Stimulated activated naive B cell treated with anti-CD40 and anti-IgM and Interleukin-4, amounts not matched to agents 10 μg/mL and 1 μg/mL and 100 μg/mL, for 72 hours (primary cell): Measurements from ENCODE around the gene SLC9A1.

Experiments used
- ATAC-seq, 2 donors: fragments of 150-1000 bp; cut with Tn5 transposase; replicated peaks; 2 replicates each; pipeline ENCODE4 v1.10.0; 2021; ENCODE audit warnings: moderate library complexity in 1 of 2
- DNase-seq: peaks from one replicate; pipeline ENCODE4 v3.0.0; 2021
- H3K27ac Mint-ChIP-seq: one replicate; pipeline ENCODE4 v1.8.0; 2022; ENCODE audit warnings: mild to moderate bottlenecking, mixed read lengths
- H3K27me3 Mint-ChIP-seq, 2 donors: one replicate each; pipeline ENCODE4 v1.8.0; 2022; ENCODE audit warnings: mixed read lengths in 2 of 2
- H3K36me3 Mint-ChIP-seq, 2 donors: one replicate each; pipeline ENCODE4 v1.8.0; 2022; ENCODE audit warnings: mixed read lengths in 2 of 2, mild to moderate bottlenecking in 1 of 2
- H3K4me1 Mint-ChIP-seq, 2 donors: one replicate each; pipeline ENCODE4 v1.8.0; 2022; ENCODE audit warnings: mixed read lengths in 2 of 2, mild to moderate bottlenecking in 1 of 2
- H3K4me3 Mint-ChIP-seq, 2 donors: one replicate each; pipeline ENCODE4 v1.8.0; 2022; ENCODE audit warnings: mild to moderate bottlenecking in 2 of 2, mixed read lengths in 2 of 2, moderate library complexity in 1 of 2
- H3K9me3 Mint-ChIP-seq, 2 donors: one replicate each; pipeline ENCODE4 v1.8.0; 2022; ENCODE audit warnings: mixed read lengths in 2 of 2, mild to moderate bottlenecking in 1 of 2

Gene SLC9A1

GRCh38 chr1:27076803-27077202 lies 78.1 kb downstream of the SLC9A1 start:
- Mint-ChIP-seq H3K36me3 (no peaks in the 10 kb centered on the region), H3K4me1 (no peaks in the 10 kb centered on the region), H3K27ac (no peak overlapping the region), H3K9me3 (peaks cover 0 to 2% of the 10 kb centered on the region in 2 donors), H3K4me3 (no peak overlapping the region), H3K27me3 (peaks cover under 1 to 4% of the 10 kb centered on the region in 2 donors)
- no peak for ATAC-seq
- no peak for DNase-seq

DNA sequence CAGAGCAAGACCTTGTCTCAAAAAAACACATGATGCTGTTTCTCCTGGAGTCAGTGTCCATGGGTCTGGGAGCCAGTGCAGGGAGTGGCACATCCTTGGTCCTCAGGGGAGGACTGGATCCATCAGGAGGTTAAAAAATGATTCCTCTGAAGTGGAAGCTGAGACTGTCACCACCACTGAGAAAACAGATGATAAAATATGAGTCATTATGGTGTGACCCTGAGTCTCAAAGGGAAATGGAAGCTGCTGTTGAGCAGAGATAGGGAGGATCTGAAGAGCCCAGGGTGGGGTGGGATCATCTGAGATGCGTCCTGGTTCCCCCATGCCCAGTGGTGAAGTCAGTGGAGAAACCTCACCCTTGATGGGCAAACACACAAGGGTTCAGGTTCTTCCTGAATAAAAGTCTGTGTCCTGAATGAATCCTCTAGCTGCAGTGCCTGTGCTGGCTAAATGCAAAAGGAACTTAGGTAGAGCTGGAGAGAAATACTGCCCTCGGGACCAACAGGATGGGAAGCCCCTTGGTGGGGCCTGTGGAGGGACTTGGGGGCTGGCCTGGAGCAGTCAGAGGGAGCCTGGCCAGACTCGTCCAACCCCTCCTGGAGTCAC lies 80.6 kb downstream of the SLC9A1 start:
- DNase-seq (no peak), ATAC-seq (peak in 1 of 2 donors; percentile 46)
- Mint-ChIP-seq H3K9me3 (no peaks in the 10 kb centered on the region), H3K27me3 (peaks cover 10 to 19% of the 10 kb centered on the region in 2 donors), H3K36me3 (no peaks in the 10 kb centered on the region), H3K4me1 (no peaks in the 10 kb centered on the region), H3K4me3 (no peak overlapping the region), H3K27ac (no peak overlapping the region)

- Mint-ChIP-seq H3K36me3 (no peaks in the 10 kb centered on the region), H3K27ac (no peak overlapping the region), H3K4me3 (no peak overlapping the region), H3K27me3 (peaks cover 10 to 24% of the 10 kb centered on the region in 2 donors), H3K4me1 (no peaks in the 10 kb centered on the region), H3K9me3 (no peaks in the 10 kb centered on the region)
- DNase-seq = no peak
- no peak for ATAC-seq
Measured at GRCh38 chr1:27071049-27071416, 83.9 kb downstream of the SLC9A1 start.

DNA sequence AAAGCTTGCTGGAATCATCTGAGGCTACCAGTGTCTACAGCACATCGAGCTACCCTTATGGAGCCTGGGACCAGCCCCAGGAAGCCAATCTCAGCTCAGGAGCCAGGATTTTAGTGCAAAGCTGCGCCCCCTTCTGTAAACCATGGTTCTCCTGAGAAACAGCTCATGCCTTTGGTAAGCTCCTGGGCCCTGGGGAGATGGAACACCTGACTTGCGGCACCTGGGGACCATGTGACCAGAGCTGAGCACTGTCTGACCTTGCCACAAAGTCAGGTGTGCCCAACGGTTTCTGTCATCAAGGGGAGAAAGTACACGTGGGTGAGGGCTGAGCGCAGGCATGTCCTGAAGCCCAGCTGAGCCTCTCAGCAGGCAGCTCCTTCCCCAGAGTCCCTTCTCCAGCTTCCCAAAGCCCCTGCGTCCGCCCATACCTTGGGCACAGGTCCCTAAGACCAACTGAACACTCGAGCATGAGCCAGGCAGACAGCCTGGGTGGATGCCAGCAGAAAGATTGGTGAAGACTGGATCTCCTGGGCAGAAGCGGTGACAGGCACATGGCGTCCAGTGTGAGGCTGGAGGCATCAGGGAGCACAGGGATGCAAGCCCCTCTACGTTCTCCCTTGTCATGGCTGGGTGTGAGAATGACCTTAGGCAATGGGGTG lies 84.4 kb downstream of the SLC9A1 start:
- H3K4me1 Mint-ChIP-seq = no peaks in the 10 kb centered on the region
- H3K27ac Mint-ChIP-seq = no peak overlapping the region
- no peaks in the 10 kb centered on the region for H3K36me3 Mint-ChIP-seq
- DNase-seq (no peak), ATAC-seq (no peak)
- no peak overlapping the region for H3K4me3 Mint-ChIP-seq
- H3K27me3 Mint-ChIP-seq = peaks cover 10 to 24% of the 10 kb centered on the region in 2 donors
- no peaks in the 10 kb centered on the region for H3K9me3 Mint-ChIP-seq

DNA sequence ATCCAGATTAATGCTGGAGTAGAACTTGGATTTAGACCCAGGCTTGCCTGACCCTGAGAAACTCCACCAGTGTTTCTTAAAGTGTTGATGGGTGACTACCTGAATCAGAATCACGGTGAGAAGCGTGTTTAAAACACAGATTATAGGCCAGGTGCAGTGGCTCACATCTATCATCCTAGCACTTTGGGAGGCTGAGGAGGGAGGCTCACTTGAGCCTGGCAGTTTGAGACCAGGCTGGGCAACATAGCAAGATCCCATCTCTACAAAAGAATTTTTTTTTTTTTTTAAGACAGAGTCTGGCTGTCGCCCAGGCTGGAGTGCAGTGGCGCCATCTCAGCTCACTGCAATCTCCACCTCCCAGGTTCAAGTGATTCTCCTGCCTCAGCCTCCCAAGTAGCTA lies 86.0 kb downstream of the SLC9A1 start:
- H3K27ac Mint-ChIP-seq = no peak overlapping the region
- H3K36me3 Mint-ChIP-seq = no peaks in the 10 kb centered on the region
- no peak for DNase-seq
- no peak for ATAC-seq
- no peaks in the 10 kb centered on the region for H3K9me3 Mint-ChIP-seq
- H3K4me3 Mint-ChIP-seq = no peak overlapping the region
- H3K27me3 Mint-ChIP-seq = peaks cover 10 to 24% of the 10 kb centered on the region in 2 donors
- no peaks in the 10 kb centered on the region for H3K4me1 Mint-ChIP-seq

DNA sequence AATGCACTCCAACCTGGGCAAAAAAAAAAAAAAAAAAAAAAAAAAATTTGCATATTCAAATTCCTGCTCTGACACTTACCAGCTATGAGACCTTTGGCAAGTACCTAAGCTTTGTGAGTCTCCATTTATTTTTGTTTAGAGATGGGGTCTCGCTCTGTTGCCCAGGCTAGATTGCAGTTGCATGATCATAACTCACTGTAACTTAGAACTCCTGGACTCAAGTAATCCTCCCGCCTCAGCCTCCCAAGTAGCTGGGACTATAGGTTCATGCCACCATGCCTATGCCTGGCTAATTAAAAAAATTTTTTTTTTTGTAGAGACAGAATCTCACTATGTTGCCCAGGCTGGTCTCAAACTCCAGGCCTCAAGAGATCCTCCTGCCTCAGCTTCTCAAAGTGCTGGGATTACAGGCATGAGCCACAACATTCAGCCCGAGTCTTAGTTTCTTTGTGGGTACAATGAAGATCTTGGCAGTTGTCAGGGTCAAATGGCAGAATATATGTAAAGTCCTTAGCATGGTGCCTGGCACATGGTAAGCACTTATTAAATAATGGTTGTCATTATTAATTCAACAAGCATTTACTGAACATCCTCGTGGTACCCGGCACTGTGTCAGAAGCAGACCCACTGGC lies 88.8 kb downstream of the SLC9A1 start:
- DNase-seq = no peak
- no peaks in the 10 kb centered on the region for H3K4me1 Mint-ChIP-seq

DNA sequence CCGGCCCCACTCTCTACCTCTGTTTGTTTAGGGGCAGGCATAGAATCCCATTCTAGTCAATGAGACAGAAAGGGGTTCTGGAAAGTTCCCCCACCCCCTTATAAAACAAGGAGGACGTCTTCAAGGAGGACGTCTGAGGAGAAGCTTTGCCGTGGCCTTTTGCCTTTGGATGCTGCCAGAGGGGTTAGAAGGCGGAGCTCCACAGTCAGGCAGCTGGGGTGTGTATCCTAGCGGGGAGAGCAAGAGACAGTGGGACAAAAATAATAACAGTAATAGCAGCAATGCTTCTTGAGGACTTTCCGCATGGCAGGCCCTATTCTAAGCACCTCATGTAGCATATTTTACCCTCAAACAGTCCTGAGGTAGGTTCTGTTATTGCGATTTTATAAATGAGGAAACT lies 94.0 kb downstream of the SLC9A1 start:
- Mint-ChIP-seq H3K27ac (no peak overlapping the region), H3K4me3 (no peak overlapping the region)

More for the DNA sequence above, 88.8 kb downstream of the SLC9A1 start:
- ATAC-seq = no peak
- Mint-ChIP-seq H3K27ac (no peak overlapping the region), H3K9me3 (no peaks in the 10 kb centered on the region), H3K27me3 (peaks cover 3 to 18% of the 10 kb centered on the region in 2 donors), H3K4me3 (no peak overlapping the region), H3K36me3 (no peaks in the 10 kb centered on the region)

DNA sequence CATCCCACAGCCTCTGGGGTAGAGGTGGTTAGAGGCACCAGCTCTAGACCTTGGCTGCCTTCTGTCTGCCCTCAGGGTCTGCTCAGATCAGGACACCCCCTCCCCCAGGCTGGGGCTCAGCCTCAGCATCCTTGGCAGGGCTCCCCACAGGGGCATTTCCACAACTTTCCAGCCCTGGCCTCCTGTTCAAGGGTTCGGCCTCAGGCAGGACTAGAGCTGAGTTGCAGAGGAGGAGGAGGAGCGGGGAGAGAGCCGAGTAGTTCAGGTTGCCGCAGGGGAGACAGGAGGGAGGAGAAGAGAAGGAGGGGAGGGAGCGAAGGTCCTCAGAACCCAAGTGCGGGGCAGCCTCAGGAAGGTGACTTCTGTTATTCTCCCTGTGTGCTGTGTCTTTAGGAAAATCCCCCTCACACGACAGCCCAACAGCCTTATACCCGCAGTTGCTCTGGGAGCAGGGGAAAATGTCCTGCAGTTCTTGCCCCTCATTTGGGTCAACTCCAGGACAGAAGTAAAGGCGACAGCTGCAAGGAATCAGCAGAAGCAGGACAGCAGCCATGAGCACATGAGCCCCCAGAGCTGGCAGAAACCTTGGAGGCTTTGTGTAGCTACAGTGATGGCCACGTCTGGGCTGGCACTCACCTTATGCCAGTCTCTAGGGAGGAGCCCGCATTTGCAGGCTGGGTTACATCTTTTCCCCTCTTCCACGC lies 95.8 kb downstream of the SLC9A1 start:
- Mint-ChIP-seq H3K4me1 (no peaks in the 10 kb centered on the region), H3K9me3 (no peaks in the 10 kb centered on the region), H3K27me3 (peaks cover 0 to 6% of the 10 kb centered on the region in 2 donors), H3K36me3 (no peaks in the 10 kb centered on the region), H3K4me3 (no peak overlapping the region), H3K27ac (peak overlapping the region; percentile 73)
- DNase-seq = no peak
- ATAC-seq = no peak

More for the DNA sequence above, 94.0 kb downstream of the SLC9A1 start:
- H3K4me1 Mint-ChIP-seq = no peaks in the 10 kb centered on the region
- H3K36me3 Mint-ChIP-seq = no peaks in the 10 kb centered on the region
- ATAC-seq (no peak), DNase-seq (no peak)
- no peaks in the 10 kb centered on the region for H3K9me3 Mint-ChIP-seq
- peaks cover 0 to 6% of the 10 kb centered on the region in 2 donors for H3K27me3 Mint-ChIP-seq

DNA sequence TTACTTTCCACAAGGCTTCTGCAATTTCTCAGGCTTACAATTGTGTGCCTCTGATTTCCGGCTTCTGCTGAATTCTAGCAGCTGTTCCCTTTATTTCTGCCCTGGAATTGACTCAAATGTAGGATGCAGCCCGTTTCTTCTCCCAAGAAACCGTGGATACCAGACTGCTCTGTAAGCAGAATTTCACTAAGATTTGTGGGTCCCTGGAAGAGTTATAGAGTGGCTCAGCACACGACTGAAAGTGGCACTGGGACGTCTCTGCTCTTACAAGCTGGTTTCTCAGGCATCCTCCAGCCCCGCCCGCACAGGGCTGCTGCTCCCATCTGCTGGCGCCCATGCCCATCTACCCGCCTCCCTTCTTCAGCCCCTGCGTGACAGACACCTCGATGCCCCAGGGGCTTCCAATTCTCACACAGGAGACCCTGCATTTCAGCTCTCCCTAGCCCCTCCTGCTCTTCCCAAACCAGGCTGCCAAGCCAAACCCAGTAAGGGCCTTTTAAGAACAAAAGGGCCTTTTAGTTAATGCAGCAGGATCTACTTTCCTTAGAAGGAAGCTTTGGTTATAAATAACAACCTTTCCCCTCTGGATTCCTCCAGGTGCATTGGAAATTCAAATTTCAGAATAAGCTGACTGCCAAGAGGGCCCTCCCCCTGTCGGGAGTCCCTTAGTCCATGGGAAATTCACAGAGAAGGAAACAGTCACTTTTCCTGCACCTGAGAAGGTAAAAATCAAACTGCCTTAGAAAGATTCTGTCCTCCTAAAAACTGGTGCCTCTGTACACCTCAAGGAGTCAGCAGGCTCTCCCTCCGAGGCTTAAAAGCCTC lies 96.9 kb downstream of the SLC9A1 start:
- DNase-seq = no peak
- Mint-ChIP-seq H3K36me3 (no peaks in the 10 kb centered on the region), H3K27ac (no peak overlapping the region)

DNA sequence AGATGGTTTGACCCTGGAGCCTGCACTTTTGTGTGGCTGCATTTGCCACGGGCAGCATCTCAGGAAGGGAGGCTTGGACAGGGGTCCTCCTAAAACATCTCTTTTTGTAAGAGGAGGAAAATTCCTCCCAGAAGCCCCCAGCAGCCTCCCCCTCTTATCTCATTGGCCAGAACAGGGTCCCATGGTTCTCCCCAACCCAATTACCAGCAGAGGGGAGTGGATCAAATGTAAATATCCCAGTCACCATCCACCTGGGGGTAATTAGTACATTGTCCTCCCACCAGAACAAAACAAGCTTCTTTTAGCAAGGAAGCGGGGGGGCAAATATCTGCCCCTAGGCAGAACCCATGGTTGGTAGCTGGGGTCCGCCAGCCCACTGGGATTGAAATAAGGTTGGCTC lies 97.5 kb downstream of the SLC9A1 start:
- DNase-seq = no peak
- H3K27me3 Mint-ChIP-seq = peaks cover 0 to 6% of the 10 kb centered on the region in 2 donors
- H3K36me3 Mint-ChIP-seq = no peaks in the 10 kb centered on the region
- ATAC-seq = no peak
- no peak overlapping the region for H3K27ac Mint-ChIP-seq
- no peak overlapping the region for H3K4me3 Mint-ChIP-seq
- H3K9me3 Mint-ChIP-seq = no peaks in the 10 kb centered on the region
- no peaks in the 10 kb centered on the region for H3K4me1 Mint-ChIP-seq

More for the DNA sequence above, 96.9 kb downstream of the SLC9A1 start:
- H3K9me3 Mint-ChIP-seq = no peaks in the 10 kb centered on the region
- no peak overlapping the region for H3K4me3 Mint-ChIP-seq
- no peaks in the 10 kb centered on the region for H3K4me1 Mint-ChIP-seq
- no peak for ATAC-seq
- peaks cover 0 to 6% of the 10 kb centered on the region in 2 donors for H3K27me3 Mint-ChIP-seq

DNA sequence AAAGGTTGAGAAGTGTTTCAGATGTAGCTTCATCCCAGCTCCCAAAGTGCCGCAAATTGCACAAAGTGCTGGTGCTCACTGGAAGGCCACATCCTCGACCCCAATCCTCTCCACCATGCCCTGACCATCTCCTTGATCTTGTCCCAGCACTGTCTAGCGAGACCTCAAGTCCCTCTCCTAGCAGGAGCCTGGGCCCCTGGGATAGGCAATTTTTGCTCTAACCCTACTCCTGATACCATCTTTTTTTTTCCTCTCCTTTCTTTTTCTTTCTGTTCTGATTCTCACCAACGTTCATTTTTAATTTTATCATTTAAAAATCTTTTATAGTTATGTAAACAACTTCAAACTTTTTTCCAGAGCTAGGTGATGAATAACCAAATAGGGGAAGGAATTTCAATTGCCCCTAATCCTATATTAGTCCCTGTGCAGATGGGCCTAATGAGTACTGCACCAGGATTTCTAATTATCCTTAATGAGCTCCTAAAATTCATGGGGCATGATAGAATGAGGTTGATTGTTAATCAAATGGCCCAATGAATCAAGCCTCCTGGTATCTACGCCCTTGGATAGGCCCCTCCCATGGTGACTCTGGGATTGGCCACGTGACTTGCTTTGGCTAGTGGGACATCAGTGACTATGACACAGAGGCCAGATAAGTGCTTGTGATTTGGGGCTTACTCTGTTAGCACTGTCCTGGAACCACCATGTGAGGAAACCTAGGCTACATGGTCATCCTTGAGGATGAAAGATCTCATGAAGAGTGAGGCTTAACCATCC lies 100.8 kb downstream of the SLC9A1 start:
- ATAC-seq (no peak), DNase-seq (no peak)
- H3K27me3 Mint-ChIP-seq = peaks cover 0 to 5% of the 10 kb centered on the region in 2 donors
- H3K36me3 Mint-ChIP-seq = no peaks in the 10 kb centered on the region
- H3K4me3 Mint-ChIP-seq = no peak overlapping the region
- H3K4me1 Mint-ChIP-seq = no peaks in the 10 kb centered on the region
- no peaks in the 10 kb centered on the region for H3K9me3 Mint-ChIP-seq
- H3K27ac Mint-ChIP-seq = no peak overlapping the region

- Mint-ChIP-seq H3K27me3 (no peaks in the 10 kb centered on the region), H3K27ac (no peak overlapping the region), H3K4me3 (no peak overlapping the region), H3K9me3 (no peaks in the 10 kb centered on the region), H3K4me1 (no peaks in the 10 kb centered on the region), H3K36me3 (no peaks in the 10 kb centered on the region)
- ATAC-seq (no peak), DNase-seq (no peak)
Measured at GRCh38 chr1:27052527-27052926, 102.4 kb downstream of the SLC9A1 start.

GRCh38 chr1:27049607-27050006 lies 105.3 kb downstream of the SLC9A1 start:
- Mint-ChIP-seq H3K27ac (no peak overlapping the region), H3K4me1 (peaks cover 6 to 8% of the 10 kb centered on the region in 2 donors), H3K9me3 (no peaks in the 10 kb centered on the region), H3K4me3 (no peak overlapping the region), H3K36me3 (no peaks in the 10 kb centered on the region), H3K27me3 (peaks cover 0 to 4% of the 10 kb centered on the region in 2 donors)
- ATAC-seq (no peak), DNase-seq (no peak)
